ENCODE data around the gene GTF2F2.

GRCh38 chr13:45280751-45281634 lies 160.7 kb downstream of the GTF2F2 start:
- TF ChIP-seq CTCF (conservative IDR thresholded peaks at IDR 0.05) = peak; percentile 80
- no peak for TF ChIP-seq ZFX (IDR thresholded peaks at IDR 0.05)

All from C4-2B (cell line).